GM21786 (cell line): ENCODE measurements around the gene HDAC1.
"Not testable (repeated sequence)": the region's sequence is repeated elsewhere in the genome, so short reads cannot be mapped to it uniquely, and the experiment has no call there.

Source experiments
- ATAC-seq: cut with Tn5 transposase; IDR thresholded peaks from one replicate; pipeline ENCODE4 v1.9.1; 2021; ENCODE audit not compliant: unreplicated experiment

The HDAC1 gene

GRCh38 chr1:32291708-32292538 is at the start of gene HDAC1:
TSS of gene HDAC1 (plus strand) at chr1:32292083. CDS start at chr1:32292170, 87 bp downstream.
- peak; percentile 96 for ATAC-seq

GRCh38 chr1:32242341-32242851 is 49.5 kb upstream of the HDAC1 start:
- ATAC-seq: no peak

- no peak for ATAC-seq
Observed at GRCh38 chr1:32246888-32247273, 45.0 kb upstream of the HDAC1 start, which contains the start of gene FAM167B. TSS of gene FAM167B (plus strand) at chr1:32247222. CDS start at chr1:32247422, 200 bp downstream.

- ATAC-seq: no peak
Observed at GRCh38 chr1:32247452-32247851, 44.4 kb upstream of the HDAC1 start.

GRCh38 chr1:32247983-32248889 is 43.6 kb upstream of the HDAC1 start:
- no peak for ATAC-seq

- peak; percentile 50 for ATAC-seq
Observed at GRCh38 chr1:32249831-32250525, 41.9 kb upstream of the HDAC1 start.

GRCh38 chr1:32250893-32251716 is 40.8 kb upstream of the HDAC1 start, which contains the start of gene LCK:
TSS of gene LCK (plus strand) at chr1:32251265. CDS start at chr1:32274330, 23,065 bp downstream.
- no peak for ATAC-seq

GRCh38 chr1:32255072-32256071 is 36.5 kb upstream of the HDAC1 start:
- no peak for ATAC-seq

- ATAC-seq: no peak
Observed at GRCh38 chr1:32256473-32257226, 35.2 kb upstream of the HDAC1 start.

GRCh38 chr1:32257227-32257508 is 34.7 kb upstream of the HDAC1 start:
- ATAC-seq: no peak

- not testable (repeated sequence) for ATAC-seq
Observed at GRCh38 chr1:32263236-32263593, 28.7 kb upstream of the HDAC1 start.

GRCh38 chr1:32263744-32264143 is 28.1 kb upstream of the HDAC1 start:
- ATAC-seq: peak; percentile 55

- no peak for ATAC-seq
Observed at GRCh38 chr1:32265846-32266245, 26.0 kb upstream of the HDAC1 start.

- no peak for ATAC-seq
Observed at GRCh38 chr1:32266921-32267591, 24.8 kb upstream of the HDAC1 start.

- no peak for ATAC-seq
Observed at GRCh38 chr1:32269744-32270143, 22.1 kb upstream of the HDAC1 start.

- no peak for ATAC-seq
Observed at GRCh38 chr1:32272557-32273390, 19.1 kb upstream of the HDAC1 start.
